ENCODE measurements around the gene MLF2.

Gene MLF2

DNA sequence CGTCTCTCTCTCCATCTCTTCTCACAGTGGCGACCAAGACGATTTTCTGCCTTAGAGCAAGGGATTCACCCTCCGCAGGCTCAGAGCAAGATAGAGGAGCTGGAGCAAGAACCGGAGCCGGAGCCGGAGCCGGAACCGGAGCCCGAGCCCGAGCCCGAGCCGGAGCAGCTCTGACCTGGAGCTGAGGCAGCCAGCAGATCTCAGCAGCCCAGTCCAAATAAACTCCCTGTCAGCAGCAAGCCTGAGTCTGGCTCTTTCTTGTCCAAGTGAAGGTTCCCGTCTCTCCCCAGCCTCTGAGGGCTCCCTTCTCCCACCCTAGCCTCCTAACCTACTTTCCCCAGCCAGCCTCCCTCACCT lies 25.3 kb upstream of the MLF2 start:
- no peak for DNase-seq

DNA sequence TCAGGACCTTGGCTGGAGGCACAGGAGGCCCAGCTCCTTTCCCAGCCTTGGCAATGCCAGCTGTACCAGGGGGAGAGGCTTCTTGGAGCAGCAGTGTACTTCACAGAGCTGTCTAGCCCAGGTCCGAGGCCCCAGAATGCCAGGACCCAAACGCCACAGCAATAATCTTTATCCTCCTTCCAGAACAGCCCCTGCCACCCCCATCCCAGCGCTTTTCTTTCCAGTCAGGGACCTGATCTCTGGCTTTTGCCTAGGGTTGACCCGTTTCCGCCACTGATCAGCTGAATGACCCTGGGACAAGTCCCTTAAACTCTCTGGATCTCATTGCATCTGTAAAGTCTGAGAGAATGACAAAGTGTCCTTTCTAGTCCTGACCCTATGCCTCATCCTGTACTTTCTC lies 24.4 kb upstream of the MLF2 start:
- no peak for DNase-seq

DNA sequence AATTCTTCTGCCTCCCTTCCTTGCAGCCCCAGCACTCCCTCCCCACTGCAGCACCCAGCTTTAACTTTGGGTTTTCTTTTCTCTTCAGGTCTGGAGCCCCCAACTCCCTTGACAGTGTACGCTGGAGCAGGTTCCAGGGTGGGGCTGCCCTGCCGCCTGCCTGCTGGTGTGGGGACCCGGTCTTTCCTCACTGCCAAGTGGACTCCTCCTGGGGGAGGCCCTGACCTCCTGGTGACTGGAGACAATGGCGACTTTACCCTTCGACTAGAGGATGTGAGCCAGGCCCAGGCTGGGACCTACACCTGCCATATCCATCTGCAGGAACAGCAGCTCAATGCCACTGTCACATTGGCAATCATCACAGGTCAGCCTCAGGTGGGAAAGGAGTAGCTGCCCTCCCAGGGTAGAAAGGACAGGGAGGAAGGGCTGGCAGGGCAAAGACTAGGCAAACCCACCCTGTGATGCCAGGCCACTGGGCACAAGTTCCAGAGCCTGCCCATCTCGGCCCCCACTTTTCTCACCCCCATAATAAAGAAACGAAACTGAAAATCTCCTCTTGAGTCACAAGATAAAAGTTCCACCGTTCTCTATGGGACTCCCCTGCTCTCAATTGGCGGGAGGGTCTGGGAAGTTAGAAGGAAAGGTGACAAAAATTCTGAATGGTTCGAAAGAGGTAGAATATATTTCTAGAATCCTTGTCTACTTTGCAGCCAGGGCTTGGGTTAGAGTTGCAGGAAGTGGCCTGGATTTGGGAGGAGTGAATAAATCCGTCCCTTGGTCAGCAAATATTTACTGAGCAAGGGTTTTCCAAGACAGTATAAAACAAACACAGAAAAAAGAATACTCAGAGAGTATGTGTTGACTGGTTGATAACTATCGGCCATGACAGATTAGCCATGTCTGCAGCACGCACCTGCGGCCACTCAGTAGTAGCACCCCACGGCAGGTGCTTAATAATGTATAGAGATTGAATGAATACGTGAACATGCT lies 22.5 kb upstream of the MLF2 start:
- no peak for DNase-seq

DNA sequence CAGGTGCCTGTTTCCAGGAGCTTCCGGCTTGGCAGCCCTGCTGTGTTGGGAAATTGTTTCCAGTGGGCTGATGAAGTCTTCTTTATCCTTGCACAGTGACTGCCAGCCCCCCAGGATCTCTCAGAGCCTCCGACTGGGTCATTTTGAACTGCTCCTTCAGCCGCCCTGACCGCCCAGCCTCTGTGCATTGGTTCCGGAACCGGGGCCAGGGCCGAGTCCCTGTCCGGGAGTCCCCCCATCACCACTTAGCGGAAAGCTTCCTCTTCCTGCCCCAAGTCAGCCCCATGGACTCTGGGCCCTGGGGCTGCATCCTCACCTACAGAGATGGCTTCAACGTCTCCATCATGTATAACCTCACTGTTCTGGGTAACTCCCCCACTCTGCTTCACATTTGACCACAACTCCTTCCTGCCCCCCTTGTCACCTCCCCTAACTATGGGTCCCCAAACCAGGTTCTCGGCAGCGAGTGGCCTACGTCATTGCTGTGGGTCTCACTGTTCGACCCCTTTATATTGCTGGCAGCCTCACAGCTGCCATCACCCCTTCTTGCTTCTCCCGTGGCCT lies 21.6 kb upstream of the MLF2 start:
- no peak for DNase-seq

DNA sequence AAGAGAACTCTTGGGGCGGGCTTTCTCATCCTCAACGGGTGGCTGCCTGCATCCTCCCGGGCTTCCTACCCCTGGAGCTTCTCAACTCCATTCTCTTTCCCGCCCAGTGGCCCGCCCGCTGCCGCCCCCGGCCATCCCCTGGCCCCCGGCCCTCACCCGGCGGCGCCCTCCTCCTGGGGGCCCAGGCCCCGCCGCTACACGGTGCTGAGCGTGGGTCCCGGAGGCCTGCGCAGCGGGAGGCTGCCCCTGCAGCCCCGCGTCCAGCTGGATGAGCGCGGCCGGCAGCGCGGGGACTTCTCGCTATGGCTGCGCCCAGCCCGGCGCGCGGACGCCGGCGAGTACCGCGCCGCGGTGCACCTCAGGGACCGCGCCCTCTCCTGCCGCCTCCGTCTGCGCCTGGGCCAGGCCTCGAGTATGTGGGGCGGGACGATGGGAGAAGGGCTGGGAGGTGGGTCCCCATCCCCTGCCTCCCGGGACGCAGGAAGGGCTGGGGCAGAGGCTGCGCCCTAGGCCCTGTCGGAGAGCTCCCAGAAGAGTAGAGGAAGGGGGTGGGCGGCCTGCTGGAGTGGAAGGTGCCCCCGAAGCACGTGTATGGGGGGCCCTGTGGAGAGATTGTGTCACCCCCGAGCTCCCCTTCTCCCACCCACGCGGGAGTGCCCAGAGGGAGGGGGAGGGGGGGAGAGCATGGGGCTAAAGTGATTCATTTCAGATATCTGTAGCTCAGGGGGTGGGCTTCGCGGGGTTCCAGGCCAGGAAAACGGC lies 20.8 kb upstream of the MLF2 start:
- peak; percentile 29 for DNase-seq

DNA sequence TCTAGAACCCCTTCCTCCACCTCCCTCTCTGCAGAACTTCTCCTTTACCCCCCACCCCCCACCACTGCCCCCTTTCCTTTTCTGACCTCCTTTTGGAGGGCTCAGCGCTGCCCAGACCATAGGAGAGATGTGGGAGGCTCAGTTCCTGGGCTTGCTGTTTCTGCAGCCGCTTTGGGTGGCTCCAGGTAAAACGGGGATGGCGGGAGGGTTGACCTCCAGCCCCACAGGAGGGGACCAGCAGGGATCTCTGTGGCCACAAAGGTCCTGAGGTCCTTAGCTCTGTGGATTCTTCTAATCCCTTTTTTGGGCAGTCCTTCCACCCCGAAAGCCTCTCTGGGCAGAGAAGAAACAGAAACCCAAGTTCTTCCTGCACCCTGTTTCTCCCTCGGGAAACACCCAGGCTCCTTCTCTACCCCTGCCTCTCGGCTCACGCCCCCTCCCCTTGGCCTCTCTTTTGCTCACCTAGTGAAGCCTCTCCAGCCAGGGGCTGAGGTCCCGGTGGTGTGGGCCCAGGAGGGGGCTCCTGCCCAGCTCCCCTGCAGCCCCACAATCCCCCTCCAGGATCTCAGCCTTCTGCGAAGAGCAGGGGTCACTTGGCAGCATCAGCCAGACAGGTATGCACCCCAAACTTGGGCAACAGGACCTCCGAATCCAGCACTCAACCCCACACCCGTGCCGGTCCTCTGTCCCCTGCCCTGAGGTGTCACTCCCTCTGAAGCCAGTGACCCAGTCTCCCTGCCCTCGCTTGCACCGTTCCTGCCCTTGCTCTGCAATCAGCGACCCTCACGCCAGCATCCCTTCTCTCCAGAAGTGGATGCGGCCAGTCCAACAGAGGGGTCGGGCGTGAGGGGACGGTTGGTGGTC lies 20.0 kb upstream of the MLF2 start:
- no peak for DNase-seq

DNA sequence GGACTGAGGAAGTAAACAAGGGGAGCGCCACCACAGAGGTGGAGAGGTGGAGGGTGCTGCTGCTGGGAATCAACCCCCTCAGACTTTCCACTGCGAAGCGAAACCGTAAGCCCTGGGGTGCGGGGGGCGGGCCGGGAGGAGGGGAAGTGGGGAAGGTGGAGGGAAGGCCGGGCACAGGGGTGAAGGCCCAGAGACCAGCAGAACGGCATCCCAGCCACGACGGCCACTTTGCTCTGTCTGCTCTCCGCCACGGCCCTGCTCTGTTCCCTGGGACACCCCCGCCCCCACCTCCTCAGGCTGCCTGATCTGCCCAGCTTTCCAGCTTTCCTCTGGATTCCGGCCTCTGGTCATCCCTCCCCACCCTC lies 19.4 kb upstream of the MLF2 start, which contains the start of gene LAG3:
LAG3 (plus strand) TSS at position 190 of the 365 bp plus-strand sequence. CDS start 333 bp downstream, outside the sequence.
- peak; percentile 55 for DNase-seq

DNA sequence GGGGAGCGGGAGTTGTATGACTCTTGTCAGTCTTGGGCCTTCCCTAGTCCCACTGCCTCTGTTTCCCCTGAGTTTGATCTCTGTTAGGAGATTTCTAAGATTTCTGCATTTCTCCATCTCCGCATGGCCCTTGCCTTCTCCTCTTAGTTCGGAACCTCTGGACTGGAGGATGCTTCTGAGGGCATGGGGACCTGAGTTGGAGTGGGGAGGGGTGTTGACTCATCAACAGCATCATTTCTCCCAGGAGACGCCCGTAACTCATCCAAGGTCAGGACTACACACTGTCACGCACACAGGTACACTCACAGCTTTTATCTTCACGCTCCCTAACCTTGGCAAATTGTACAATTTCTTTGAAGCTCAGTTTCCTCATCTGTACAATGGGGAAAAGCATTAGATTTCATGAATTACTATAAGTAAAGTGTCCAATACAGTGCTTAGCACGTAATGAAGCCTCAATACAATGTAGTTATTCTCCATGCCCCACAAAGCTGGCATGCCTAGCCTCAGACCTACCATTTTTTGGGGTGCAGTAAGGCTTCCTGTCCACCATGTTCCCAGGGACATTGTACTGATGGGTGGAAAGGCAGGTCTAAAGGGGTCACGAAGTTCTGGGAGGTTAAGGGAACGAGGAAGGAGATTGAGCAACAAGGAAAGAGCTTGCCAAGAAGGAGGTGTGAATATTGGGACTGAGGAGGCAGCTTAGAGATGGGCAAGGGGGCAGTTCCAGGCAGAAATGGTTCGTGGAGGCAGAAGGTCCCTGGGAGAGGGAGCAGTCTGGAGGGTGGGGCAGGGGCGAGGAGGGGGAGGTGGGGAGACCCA lies 18.8 kb upstream of the MLF2 start:
- no peak for DNase-seq

DNA sequence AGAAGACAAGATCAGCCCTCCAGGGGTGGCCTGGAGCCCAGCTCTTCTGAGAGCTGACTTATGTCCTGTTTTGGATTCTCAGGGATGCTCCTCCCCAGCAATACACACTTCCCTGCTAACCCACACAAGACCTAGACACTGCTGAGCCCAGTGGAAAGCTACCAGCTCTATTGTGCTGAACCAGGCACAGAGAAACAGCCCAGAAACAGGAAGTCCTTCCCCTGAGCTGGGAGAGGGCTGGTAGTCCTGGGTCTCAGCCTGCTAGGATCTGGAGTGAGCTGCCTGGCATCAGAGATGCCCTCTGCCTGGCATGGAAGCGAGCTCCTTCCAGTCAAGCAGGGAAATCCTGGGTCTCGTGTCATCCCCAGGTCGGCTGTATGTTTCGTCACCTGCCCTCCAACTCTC lies 18.2 kb upstream of the MLF2 start:
- no peak for DNase-seq

DNA sequence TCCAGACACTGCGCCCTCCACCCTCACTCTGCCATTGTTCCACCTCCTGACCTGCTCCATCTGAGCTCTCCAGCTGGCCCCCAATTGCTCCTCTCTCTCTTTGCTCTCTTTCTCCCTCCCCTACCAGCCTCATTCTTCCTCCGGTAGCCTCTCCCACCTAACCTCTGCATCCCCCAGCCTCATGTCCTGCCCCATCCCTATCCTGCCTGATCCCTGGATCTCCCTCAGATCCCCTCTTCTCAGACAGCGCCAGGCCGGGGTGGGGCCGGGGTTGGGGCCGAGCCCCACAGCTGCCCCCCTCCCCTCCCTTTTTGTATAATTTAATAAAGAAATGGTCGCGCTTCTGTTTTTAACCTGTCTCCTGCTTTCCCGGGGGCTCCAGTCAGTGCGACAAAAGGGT lies 17.7 kb upstream of the MLF2 start:
- DNase-seq: no peak

DNA sequence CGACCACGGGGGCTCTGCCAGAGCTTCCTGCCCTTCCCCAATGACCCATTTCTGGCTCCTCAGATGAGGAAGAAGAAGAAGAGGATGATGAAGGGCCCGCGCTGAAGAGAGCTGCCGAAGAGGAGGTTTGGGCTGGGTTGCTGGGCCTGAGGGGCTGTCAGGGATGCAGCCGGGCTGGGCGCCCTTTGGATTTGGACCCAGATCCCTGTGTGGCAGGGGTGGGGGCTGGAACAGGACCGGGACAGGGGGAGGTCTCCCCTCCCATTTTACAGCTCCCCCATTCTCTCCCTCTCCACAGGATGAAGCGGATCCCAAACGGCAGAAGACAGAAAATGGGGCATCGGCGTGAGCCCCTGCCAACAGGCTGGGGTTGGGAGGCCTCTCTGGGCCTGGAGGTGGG lies 17.2 kb upstream of the MLF2 start:
- DNase-seq: no peak

DNA sequence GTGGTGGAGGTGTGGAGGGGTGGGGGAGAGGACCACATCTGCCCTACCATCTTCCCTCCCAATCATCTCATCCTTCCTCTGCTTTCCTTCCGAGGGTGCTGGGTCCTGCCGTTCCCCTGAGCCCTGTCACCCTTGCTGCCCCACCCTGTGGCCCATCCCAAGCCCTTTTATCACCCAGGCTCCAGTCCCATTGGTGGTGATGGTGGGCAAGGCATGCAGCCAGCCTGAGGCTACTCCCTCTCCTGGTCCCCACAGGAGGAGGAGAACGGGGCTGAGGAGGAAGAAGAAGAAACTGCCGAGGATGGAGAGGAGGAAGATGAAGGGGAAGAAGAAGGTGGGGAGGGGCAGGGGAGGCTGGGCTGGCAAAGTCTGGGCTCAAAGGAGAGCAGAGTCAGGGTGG lies 16.7 kb upstream of the MLF2 start:
- DNase-seq: no peak

DNA sequence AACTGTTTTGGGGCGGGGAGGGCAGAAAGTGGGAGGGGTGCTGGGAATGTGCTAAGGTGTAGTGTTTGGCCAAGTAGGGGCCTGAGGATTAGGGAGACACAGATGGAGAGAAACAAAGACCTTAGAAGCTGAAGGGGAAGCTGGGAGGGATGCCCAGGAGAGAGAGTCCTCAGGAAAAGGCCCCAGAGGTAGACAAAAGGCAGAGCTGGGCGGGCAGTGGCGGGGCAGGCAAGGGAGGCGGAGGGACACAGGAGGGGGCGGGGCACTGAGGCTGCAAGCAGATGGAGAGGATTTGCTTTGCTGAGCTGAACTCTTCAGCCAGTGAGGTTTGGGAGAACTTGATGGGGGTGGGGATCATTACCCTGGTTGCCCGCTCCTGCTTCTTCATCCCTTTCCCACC lies 16.0 kb upstream of the MLF2 start:
- no peak for DNase-seq

DNA sequence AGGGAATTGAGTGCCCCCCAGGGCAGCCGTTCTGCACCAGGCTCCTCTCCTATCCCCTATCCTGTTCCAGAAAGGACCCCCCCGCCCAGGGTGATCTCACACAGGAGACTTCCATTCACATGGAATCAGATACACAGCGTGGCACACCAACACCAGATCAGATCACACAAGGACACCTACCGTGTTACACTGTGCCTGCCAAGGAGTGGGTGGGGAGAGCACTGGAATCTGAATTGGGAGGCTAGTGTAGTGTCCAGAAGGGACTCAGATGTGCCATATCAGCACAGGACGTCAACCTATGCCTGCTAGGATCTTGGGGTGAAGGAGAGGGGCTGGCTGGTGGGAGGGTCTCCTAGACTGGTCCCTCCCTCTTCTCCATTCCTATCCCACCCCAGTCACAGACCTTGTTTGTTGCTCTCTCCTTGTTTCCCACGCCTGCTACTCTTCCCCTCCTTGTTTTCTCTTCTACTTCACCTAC lies 15.5 kb upstream of the MLF2 start:
- DNase-seq: no peak

DNA sequence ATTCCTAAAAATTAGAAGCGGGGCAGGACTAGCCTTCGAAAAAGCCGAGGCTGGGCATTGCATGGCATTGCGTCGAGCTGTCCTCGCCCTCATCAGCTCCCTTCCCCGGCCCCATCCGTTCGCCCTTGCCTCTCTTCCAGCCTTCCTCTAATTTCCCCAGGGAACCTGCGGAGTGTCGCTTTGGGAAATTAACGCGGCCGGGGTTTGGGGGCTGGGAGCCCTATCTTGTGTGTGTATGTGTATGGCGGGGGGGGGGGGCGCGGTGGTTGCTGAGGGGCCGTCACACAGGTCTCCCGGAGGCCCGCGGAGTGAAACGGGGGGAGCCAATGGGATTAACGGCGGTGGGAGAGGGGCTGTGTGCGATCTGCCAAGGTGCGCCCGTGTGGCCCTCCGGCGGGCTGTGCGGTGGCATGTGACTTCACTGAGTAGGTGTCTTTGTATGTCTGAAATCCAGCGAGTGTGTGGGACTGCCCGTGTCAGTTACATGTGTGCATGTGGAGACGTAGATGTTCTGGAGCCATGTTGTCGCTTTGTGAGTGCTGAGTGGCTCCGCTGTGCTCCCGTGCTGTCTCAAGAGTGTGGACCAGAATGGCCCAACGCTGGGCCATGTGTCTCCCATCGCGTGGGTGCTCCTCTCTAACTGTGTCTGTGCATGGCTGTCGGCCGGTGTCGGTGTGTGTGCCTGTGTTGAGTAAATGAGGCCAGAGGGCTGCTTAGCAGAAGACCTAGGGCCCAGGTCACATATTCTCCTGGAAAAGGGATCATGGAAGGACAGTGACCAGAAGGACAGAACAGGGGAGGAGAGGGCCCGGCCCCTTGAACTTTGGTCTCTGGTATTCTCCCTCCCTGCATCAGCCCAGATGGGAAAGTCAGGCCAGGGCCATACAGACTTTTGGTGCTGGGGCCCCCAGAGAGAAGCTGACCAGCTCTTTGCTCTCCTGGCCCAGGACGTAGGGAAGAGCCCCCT lies 14.7 kb upstream of the MLF2 start:
- DNase-seq: no peak

DNA sequence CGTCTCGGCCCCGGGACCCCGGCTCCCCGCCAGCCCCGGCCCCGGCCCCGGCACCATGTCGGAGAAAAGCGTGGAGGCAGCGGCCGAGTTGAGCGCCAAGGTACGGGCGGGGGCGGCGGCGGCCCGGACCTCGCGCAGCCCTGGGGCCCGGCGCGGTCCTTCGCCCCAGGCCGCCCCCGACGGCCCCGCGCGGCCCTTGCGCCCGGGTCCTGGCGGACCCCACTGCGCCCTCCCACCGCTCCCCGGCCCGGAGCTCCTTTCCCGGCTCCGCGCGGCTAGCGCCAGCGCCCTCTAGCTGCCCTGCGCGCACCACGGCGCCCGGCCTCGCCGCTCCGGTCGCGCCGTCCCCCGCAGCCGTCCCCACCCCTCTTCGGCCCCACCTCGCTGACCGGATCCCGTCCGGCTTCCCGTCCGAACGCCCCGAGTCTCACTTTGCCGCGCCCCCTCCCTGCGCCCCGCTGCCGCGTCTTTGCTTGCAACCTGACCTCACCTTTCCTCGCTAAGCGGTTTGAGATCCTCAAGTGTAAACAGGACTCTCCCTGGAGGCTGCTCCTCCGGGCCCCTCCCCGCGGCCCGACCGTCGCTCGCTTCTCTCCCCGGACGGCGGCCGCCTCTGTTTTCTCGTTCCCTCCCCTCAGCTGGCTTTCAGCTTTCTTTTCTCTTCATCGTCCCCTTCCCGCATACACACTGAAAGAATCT lies 13.9 kb upstream of the MLF2 start:
- DNase-seq: peak; percentile 41

DNA sequence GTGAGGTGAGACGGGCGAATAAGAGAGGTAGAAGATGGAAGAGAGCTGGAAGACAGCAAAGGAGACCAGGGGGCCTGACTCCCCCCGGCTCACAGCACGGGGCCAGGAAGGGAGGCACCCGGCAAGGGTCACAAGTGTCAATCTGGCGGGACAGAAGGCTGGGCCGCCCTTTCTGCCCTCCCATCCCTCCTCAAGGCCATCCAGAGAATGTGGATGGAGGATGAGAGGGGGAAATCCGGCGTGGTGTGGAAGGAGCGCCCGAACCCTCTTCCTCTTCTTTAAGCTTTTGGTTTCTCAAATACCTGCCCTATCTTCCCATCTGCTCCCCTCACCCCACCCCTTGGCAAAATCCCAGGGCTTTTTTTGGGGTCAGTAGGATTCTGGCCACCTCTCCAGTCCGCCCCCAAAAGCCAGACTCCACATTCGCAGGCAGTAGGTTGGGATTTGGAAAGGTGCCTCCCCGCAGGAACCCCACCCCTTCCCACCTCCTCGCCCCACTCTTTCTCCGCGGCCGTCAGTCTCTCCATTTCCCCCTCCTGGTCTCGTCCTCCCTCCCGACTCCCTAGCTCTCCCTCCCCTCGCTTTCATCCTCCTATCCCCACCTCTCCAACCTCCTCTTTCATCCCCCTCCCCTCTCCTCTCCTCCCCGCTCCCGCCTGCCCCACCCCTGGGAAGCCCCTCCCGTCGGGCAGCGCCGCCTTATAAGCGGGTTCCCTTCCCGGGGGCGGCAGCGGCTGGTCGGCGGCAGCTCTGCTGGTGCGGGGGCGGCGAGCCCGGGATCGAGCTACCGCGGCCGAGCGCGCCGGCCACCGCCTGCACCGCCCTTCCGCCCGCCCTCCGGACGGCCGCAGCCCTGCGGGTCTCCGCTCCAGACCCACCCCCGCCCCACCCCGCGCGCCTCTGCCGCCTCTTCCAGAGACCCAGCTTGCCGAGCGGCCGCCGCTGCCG lies 13.0 kb upstream of the MLF2 start, which contains the start of gene PTMS:
PTMS (plus strand) TSS at position 730 of the 948 bp plus-strand sequence. CDS start 343 bp downstream, outside the sequence.
- DNase-seq: no peak

DNA sequence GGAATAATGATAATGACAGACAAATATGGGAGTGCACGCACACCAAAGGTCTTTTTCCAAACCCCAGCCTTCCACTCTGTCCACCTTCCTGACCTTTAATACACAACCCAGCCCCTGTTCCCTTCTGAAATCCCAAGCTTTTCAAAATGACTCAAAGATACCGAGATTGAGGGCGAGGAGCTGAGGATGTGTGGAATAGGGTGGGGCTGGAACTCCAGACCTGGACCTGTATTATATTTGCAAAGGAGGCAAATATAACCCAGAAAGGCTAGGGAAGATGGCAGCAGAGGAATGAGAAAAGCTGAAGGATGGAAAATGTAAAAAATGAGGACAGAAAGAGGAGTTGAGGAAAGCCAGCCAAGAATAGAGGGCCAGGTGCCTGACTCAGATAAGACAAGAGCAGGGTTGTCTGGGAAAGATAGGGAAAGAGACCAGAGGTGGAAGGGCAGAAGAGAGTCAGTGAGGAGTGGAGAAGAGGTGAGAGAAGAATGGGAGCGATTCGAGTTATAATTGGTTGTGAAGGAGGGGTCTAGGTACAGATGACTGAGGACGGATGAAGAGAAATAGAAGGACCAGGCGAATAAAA lies 12.2 kb upstream of the MLF2 start:
- no peak for DNase-seq
